Fibroblast of lung (primary cell): ENCODE measurements around the gene GJA5. TPM values are rescaled to one million over a fixed set of nuclear protein-coding genes. Genes with fewer than 3 reads are reported as not detected.

Experiments
- DNase-seq, 2 donors: peaks; one replicate each; pipeline versions ENCODE4 v3.0.0 to v3.0.0-alpha.2; 2010; ENCODE audit warnings: low read depth in 2 of 2
- H2AFZ ChIP-seq: 2 replicates; pipeline ENCODE4 v1.5.1; 2012; ENCODE audit warnings: low read length, control low read depth, inconsistent platforms
- H3K27ac ChIP-seq: 2 replicates; pipeline ENCODE4 v1.5.1; 2011; ENCODE audit warnings: low read length, control low read depth; ENCODE audit not compliant: insufficient read depth
- H3K27me3 ChIP-seq: 2 replicates; pipeline ENCODE4 v1.5.1; 2011; ENCODE audit warnings: mild to moderate bottlenecking, low read length; ENCODE audit not compliant: control insufficient read depth, insufficient read depth
- H3K36me3 ChIP-seq: 2 replicates; pipeline ENCODE4 v1.5.1; 2011; ENCODE audit warnings: low read length; ENCODE audit not compliant: control insufficient read depth, insufficient read depth
- H3K4me1 ChIP-seq: 2 replicates; pipeline ENCODE4 v1.5.1; 2011; ENCODE audit warnings: low read length; ENCODE audit not compliant: control insufficient read depth, insufficient read depth; ENCODE audit errors: extremely low read depth
- H3K4me2 ChIP-seq: 2 replicates; pipeline ENCODE4 v1.5.1; 2011; ENCODE audit warnings: low read length, control low read depth; ENCODE audit not compliant: insufficient read depth; ENCODE audit errors: extremely low read depth
- H3K4me3 ChIP-seq, 4 experiments: fragments of 200-600 bp in 1 of 4; sonication (generic) in 1 of 4; replicated peaks in 1 of 4; 2 replicates each; pipeline ENCODE4 v1.5.1; 2011 to 2016; ENCODE audit warnings: low read length in 4 of 4, low read depth in 3 of 4, mild to moderate bottlenecking in 3 of 4, control low read depth in 2 of 4, inconsistent platforms in 1 of 4, mixed read lengths in 1 of 4; ENCODE audit not compliant: insufficient read depth in 1 of 4; ENCODE audit errors: control extremely low read depth in 1 of 4
- H3K79me2 ChIP-seq: 2 replicates; pipeline ENCODE4 v1.5.1; 2012; ENCODE audit warnings: mild to moderate bottlenecking, low read length, inconsistent platforms; ENCODE audit not compliant: control insufficient read depth, insufficient read depth
- H3K9ac ChIP-seq: 2 replicates; pipeline ENCODE4 v1.5.1; 2011; ENCODE audit warnings: mild to moderate bottlenecking, low read length, control low read depth; ENCODE audit not compliant: insufficient read depth
- H3K9me3 ChIP-seq: 2 replicates; pipeline ENCODE4 v1.5.1; 2012; ENCODE audit warnings: low read depth, low read length; ENCODE audit not compliant: control insufficient read depth, insufficient read depth
- H4K20me1 ChIP-seq: 2 replicates; pipeline ENCODE4 v1.5.1; 2011; ENCODE audit warnings: low read length; ENCODE audit not compliant: control insufficient read depth, insufficient read depth; ENCODE audit errors: extremely low read depth
- CTCF ChIP-seq, 2 donors: IDR thresholded peaks in 1 of 2; conservative IDR thresholded peaks in 1 of 2; 1 replicate in 1 of 2; 2 replicates in 1 of 2; pipeline ENCODE4 v1.5.1; 2011 to 2012; ENCODE audit warnings: low read length in 2 of 2, control low read depth in 1 of 2, inconsistent platforms in 1 of 2, low read depth in 1 of 2, mild to moderate bottlenecking in 1 of 2
- EZH2 ChIP-seq: IDR thresholded peaks from 2 replicates; pipeline ENCODE4 v1.5.1; 2012; ENCODE audit warnings: low read length, control low read depth, mild to moderate bottlenecking; ENCODE audit errors: missing control alignments
- polyA plus RNA-seq, 2 donors: library from polyadenylated mRNA; depleted of rRNA in 1 of 2; stranded (reverse) in 1 of 2; unstranded in 1 of 2; fragments of >200 nt; gene quantifications; 2 replicates each; pipeline ENCODE4 v1.2.1, GENCODE V29; 2011 to 2012; ENCODE audit warnings: missing spikeins in 1 of 2
- total RNA-seq: library from RNA; depleted of rRNA; stranded (reverse); fragments of >200 nt; gene quantifications from 2 replicates; pipeline ENCODE4 v1.2.1, GENCODE V29; 2014

Gene GJA5
- total and polyA plus RNA-seq, 2 donors (not counting 1 experiment from before 2014, with no cell fraction given), result 0.14 TPM; not detected in 1

- no peak overlapping the region for H3K27ac ChIP-seq
- H3K9me3 ChIP-seq, result no peaks in the 10 kb centered on the region
- H4K20me1 ChIP-seq, result no peaks in the 10 kb centered on the region
- TF ChIP-seq EZH2 (no peak), CTCF (conservative IDR thresholded peaks at IDR 0.05 in 1 of 2, IDR thresholded peaks at IDR 0.05 in 1 of 2; ENCODE audit: low read depth in 1 of 2, low read length in 2 of 2) (no peak)
- H3K9ac ChIP-seq, result no peak overlapping the region
- no peaks in the 10 kb centered on the region for H3K36me3 ChIP-seq
- peak in 1 of 2 donors; percentile 5 for DNase-seq
- no peaks in the 10 kb centered on the region for H3K4me1 ChIP-seq
- H3K79me2 ChIP-seq, result no peaks in the 10 kb centered on the region
- no peak overlapping the region for H3K4me3 ChIP-seq
- H2AFZ ChIP-seq, result no peak overlapping the region
- H3K4me2 ChIP-seq, result no peak overlapping the region
- no peaks in the 10 kb centered on the region for H3K27me3 ChIP-seq
Measured at GRCh38 chr1:147784941-147785340, 24.5 kb upstream of the GJA5 start.

- Histone ChIP-seq H2AFZ (no peak overlapping the region), H3K9me3 (no peaks in the 10 kb centered on the region), H3K27ac (no peak overlapping the region), H3K4me1 (no peaks in the 10 kb centered on the region), H3K27me3 (no peaks in the 10 kb centered on the region), H4K20me1 (no peaks in the 10 kb centered on the region), H3K4me2 (no peak overlapping the region), H3K36me3 (no peaks in the 10 kb centered on the region), H3K9ac (no peak overlapping the region), H3K4me3 (no peak overlapping the region), H3K79me2 (no peaks in the 10 kb centered on the region)
- peak in 1 of 2 donors; percentile 48 for DNase-seq
- no peak for TF ChIP-seq EZH2
- TF ChIP-seq CTCF (conservative IDR thresholded peaks at IDR 0.05 in 1 of 2, IDR thresholded peaks at IDR 0.05 in 1 of 2; ENCODE audit: low read depth in 1 of 2, low read length in 2 of 2), result no peak
Measured at GRCh38 chr1:147781056-147781471, 20.7 kb upstream of the GJA5 start.

GRCh38 chr1:147777694-147778093, 17.3 kb upstream of the GJA5 start:
- H4K20me1 ChIP-seq, result no peaks in the 10 kb centered on the region
- no peaks in the 10 kb centered on the region for H3K9me3 ChIP-seq

More at GRCh38 chr1:147777694-147778093, 17.3 kb upstream of the GJA5 start:
- H3K4me1 ChIP-seq, result no peaks in the 10 kb centered on the region
- H2AFZ ChIP-seq, result no peak overlapping the region
- H3K79me2 ChIP-seq, result no peaks in the 10 kb centered on the region
- no peak overlapping the region for H3K27ac ChIP-seq
- no peak overlapping the region for H3K4me2 ChIP-seq
- no peak overlapping the region for H3K4me3 ChIP-seq
- H3K36me3 ChIP-seq, result no peaks in the 10 kb centered on the region
- DNase-seq, result no peak
- no peak overlapping the region for H3K9ac ChIP-seq
- no peak for TF ChIP-seq CTCF (conservative IDR thresholded peaks at IDR 0.05 in 1 of 2, IDR thresholded peaks at IDR 0.05 in 1 of 2; ENCODE audit: low read depth in 1 of 2, low read length in 2 of 2)
- TF ChIP-seq EZH2, result no peak
- no peaks in the 10 kb centered on the region for H3K27me3 ChIP-seq
